HG03469 (cell line): ENCODE measurements around the gene OR51D1.

Experiments
- ATAC-seq: cut with Tn5 transposase; IDR thresholded peaks from one replicate; pipeline ENCODE4 v1.9.1; 2021; ENCODE audit warnings: mild to moderate bottlenecking, moderate library complexity, moderate number of reproducible peaks; ENCODE audit not compliant: unreplicated experiment

Gene OR51D1, protein sequence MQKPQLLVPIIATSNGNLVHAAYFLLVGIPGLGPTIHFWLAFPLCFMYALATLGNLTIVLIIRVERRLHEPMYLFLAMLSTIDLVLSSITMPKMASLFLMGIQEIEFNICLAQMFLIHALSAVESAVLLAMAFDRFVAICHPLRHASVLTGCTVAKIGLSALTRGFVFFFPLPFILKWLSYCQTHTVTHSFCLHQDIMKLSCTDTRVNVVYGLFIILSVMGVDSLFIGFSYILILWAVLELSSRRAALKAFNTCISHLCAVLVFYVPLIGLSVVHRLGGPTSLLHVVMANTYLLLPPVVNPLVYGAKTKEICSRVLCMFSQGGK

DNA sequence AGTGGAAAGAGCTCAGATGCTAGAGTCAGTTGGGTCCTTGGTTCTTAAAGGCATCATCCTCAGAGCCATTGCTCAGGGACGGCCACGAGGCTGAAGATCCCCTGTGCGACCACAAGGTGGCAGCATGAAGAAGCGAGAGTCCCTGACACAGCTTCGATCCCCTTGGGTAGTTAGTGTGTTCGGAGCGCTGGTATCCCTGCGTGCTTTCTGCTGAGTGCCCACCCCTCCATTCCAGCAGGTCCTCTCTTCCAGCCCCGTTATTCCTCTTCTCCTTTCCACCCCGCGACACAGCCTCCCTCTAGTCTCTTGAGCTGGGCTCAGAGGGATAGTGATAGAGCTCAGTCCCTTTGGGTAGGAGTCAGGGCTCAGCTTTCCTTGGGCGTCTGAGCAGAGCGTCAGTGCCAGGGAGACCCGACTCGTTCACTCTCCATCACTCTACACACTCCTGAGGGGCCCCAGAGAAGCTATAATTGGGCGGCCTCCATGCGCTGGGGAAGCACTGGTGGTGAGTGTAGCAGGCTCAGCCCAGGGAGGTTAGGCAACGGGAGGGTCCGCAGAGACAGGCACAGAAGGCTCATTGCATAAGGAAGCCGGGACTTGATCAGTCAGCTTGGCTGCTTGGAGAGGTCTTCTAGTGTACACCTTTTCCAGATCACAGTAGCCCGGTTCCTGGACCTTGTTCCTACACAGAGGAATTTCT is at the start of gene OR51D1:
Gene OR51D1, plus strand, starts transcription at position 516 of the 700 bp plus-strand sequence. CDS start 2,314 bp downstream, outside the sequence.
- ATAC-seq: peak; percentile 85

DNA sequence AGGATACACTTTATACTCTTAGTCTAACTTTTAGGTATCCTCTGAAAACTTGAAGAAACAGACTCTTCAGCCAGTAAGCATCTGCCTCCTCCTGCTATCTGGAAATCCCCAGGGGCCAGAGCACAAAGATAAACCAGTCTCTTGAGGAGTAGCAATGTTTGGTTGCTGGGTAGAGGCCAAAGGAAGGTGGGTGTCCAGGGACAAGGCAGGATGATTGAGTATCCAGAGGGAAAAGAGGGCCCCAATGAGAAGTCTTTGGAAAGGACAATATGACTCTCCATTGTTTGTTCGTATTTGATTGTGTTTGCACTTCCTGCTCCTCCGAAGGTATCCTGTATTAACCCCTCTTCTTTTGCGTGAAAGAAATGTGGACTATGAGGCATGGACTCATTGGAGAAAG is 48.3 kb upstream of the OR51D1 start:
- no peak for ATAC-seq

DNA sequence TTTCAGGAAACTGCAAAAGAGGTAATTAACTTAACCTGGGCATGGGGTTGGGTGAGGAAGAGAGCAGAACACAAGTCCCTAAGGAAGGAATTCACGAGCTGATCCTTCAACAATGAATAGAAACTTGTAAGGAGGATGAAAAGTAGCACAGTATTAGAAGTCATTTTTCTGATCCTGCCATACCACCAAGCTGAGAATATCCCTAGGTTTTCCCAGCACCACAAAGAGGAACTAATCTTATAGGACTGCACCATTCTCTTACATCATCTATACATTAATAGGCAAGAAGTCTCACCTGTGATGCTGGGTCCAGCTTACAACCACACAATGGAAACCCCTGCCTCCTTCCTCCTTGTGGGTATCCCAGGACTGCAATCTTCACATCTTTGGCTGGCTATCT is 43.5 kb upstream of the OR51D1 start, which contains the start of gene OR52I1:
Gene OR52I1, plus strand, starts transcription at position 301 of the 400 bp plus-strand sequence. Its CDS starts 0 bp downstream, at position 301.
- ATAC-seq: no peak

DNA sequence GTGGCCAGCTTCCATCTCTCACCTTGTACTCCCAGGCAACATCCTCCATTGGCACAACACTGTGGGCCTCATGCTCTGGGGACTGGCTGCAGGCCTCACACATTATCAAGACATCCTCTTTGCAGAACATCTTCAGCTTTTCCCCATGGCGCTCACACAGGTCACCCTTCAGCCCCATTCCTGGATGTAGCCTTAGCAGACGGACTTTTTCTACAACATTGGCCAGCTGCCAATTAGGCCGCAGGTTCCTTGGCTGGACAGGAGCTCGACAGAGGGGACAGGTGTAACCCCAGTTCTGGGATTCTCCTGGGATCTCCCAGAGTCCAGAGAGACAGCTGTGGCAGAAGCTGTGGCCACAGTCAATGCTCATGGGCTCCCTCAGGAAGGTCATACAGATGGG is 32.2 kb upstream of the OR51D1 start:
- ATAC-seq: no peak

DNA sequence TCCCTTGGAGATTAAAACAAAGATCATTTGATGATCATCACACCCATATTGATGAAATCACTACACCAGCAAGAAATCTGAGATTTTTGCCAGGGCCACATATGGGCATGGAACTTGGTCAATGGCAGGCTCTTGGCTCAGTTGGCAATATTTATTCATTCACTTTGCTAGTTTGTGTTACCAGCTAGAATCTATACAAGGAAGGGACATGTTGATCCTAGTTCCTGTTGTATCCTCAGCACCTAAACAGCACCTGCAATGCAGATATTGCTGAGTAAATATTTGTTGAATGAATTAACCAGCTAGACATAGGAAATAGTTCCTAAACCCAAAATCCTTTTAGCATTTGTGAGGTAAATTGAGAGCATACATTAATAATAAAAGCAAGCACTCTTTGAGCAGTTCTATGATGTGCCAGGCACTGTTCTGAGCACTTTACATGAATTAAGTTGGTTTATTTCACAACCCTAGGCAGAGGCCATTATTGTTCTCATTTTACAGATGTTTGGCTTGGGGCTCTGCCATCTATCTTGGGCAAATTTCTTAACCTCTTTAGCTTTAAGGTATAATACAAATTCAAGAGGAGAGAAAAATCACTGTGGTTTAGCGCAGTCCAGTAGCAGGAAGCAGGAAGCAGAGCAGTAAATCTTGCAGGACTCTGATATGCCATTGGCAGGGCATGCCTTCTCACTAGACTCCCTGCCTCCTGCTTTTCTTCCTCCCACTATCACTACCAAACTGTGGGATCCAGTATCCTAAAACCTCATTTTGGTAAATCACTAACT is 30.9 kb upstream of the OR51D1 start:
- ATAC-seq: no peak

DNA sequence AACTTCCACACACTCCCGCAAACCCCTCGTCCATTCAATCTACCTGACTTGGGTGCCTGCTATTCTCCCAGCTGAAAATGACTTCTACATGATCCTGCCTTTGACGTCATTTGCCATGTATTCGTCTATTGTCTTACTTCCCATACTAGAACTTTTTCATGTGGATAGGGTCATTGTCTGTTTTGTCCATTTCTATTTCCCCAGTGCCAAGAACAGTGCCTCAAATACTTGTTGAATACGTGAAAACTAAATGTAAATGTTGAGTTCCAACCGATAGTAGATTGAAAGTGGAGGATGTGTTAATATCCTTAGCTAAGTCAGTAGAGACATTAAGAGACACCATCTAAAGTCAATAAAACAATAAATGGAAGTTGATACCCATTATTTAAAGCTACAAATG is 30.2 kb upstream of the OR51D1 start:
- ATAC-seq: no peak

DNA sequence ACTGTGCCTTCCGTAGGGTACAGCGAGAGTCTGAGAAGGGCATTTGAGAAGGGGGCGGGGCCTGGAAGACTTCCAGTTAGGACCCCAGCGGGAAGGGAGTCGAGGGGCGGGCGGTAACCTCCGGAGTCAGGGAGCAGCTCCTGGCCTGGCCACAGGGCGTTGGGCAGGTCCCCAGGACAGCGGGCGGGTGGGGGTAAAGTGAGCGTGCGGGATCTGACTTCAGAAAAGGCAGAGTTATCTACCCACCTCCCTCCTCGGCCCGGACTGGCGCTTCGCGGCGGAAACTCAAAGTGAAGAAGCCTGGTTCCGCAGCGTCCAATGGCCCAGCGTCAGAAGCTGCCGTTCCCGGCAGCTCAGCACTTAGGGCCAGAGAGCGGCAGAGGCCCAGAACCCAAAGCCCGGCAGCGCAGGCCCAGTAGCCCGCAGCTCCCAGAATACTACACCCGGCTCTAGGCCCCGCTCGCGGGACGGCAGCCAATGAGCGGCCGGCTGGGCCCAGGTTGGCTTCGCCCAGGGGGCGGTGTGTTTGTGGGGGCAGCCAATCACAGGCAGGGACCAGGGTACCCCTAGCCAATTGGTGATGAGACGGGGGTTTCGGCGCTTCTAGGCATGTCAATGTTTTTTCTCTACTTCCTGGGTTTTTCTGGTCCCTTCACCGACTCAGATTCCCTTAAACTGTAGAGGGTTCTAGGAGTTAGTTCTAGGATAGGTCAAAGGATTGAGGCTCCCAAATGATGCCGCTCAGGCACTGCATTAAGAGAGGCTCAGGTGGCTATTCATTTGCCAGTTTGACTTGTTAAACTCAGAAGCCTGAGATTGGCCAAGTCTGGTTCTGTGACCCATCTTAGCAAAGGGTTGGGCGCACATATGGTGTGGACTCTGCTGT is 29.3 kb upstream of the OR51D1 start, which contains the start of gene TRIM68:
Gene TRIM68, minus strand, starts transcription at position 451 of the 886 bp plus-strand sequence. CDS start 2,727 bp downstream, outside the sequence.
- ATAC-seq: peak; percentile 99

DNA sequence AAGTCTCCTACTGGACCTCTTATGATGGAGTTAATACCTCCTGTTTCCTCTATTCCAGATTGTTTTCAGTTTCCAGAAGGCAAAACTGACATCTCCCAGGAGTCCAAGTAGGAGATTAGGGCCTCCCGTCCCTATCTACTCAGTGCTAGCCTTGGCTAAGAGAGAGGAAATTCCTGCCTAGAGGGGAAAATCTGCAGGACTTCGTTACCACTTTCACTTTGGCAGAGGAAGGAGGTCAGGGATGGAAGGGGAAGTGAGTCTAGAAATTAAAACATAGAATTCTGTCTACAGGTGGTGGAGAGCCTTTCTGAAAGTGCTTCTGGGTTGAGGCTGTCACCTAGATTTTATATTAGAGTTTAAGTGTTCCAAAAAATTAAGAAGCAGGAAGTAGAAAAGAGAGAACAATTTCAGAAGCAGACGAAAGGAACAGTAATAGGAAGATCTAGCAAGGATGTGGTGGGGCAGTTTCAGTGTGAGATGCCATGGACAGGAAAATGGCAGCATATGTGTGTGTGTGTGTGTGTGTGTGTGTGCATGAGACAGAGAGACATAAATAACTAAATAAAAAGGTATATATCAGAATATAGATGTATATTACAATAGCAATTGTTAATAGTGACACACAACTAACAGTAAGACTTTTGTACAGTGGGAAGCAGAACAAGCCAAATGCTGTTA is 26.9 kb upstream of the OR51D1 start:
- ATAC-seq: no peak

DNA sequence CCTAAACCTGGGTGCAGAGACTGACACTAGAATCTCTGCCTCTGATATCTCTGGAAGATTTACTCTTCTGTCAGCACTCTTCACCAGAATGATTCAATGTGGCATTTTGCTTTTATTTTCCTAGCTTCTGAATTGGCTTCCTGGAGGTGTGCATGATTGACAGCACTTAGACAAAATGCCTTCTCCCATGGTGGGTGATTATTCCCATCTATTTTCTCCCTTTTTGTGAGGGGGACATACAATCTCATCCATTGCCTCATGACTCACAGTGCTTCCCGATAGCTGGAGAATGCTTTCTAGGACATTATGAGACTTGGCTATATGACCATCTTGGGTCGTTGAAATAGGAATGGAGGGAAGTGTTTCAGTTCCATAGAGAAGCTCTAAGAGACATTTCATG is 25.3 kb upstream of the OR51D1 start:
- no peak for ATAC-seq

DNA sequence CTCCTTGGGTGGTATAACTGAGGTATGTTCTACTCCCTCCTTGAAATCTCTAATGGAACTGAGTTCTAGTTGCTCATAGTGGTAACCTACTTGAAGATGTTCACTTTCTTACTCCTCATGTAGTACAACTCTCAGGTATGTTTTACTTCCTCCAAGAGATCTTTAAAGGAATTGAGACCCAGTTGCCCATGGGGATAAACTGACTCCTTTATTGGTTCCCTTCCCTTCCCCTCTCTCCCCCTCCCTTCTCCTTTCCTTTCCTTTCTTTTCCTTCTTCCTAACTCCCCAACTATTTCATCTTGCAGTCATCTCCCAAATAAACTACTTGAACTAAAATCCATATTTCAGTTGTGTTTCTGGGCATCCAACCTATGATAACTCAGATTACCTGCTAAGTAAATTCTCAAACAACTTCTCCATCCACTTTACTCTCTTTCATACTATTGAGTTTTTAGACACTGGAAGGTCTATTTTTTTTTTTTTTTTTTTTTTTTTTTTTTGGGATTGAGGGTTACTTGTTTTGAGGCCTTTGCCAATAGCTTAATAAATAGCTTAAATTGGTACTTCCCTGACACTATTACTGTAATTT is 21.3 kb upstream of the OR51D1 start:
- no peak for ATAC-seq

DNA sequence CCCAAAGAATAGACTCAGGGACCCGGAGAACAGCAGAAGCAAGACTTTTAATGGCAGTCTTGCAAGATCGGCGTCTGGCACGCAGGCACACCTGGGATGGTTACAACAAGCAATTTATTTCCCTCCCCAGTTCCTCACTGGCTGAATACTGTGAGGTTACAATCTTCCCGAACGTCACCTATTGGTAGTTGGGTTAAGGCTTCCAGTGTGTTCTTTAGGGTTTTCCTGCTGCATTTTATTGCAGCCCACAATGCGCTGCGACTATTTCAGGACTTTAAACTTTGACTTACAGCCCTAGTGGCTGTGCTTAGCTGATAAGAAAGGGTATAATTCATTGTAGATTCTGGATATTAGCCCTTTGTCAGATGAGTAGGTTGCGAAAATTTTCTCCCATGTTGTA is 17.8 kb upstream of the OR51D1 start:
- no peak for ATAC-seq

DNA sequence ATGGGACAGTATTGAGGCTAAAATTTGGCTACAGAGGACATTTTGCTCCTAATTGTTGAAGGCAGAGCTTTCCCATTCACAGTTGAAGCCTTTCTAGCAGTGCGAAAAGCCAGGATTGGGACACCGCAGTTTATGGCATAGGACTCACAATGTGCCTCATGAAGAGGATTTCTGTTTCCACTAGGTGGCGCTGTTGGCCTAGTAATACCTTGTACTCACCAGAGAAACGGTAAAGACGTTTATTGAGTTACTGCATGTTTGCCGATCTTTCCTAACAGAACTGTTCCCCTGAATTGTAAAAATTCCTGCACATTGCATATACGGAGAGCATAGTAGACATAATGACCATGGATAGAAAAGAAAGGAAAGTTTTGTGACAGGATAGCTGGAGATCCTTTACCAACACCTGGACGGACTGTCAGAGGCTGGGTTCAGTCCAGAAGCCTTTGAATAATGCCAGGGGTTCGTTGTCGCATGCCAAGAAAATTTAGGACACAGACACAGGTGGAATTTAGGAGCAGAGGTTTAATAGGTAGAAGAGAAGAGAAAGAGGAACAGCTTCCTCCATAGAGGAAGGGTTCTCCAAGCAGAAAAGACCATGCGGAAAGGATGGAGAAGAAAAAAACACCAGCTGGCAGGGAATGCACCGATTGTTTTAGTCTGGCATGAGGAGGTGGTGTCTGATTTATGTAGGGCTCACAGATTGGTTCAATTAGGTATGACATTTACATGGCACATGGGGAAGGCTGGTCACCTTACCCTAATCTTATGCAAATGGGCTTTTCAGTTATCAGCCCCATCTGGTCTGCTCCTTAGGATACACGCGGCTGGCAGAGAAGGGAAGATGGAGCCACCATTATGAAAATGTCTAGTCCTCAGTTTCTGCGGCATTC is 10.8 kb upstream of the OR51D1 start:
- no peak for ATAC-seq

DNA sequence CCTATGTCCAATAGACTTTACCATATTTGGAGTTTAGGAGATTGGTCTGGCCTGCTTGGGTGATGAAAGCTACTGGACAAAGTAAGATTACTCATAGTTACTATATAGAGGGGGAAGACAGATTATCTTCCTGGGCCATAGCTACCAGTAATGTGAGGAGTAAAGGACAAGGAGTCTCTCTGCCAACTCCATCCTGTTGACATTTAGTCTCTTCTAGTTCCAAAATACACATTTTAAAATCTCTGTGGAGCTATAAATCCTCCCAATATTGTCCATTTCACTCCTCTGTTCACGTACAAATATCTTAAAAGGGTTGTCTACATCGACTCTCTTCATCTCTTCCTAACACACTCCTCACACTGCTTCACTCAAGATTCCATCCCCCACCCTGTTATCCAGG is 1.1 kb upstream of the OR51D1 start:
- no peak for ATAC-seq

DNA sequence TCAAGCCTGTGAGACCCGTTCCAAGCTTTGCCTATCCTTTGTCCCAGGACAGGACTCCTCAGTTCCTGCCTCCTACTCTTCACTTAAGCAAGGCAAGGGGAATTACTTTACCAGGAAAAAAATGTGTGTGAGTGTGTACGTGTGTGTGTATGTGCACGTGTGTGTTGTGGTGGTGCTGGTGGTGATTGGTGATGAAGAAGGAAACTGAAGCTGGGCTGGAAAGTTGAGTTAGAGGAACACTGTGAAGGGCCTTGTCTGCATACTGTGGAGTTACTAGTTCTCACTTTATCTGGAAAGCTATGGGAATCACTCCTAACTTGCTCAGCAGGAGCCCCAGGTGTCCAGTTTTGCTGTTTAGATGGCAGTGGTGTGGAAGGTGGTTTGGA is 378 bp downstream of the OR51D1 start:
- no peak for ATAC-seq

DNA sequence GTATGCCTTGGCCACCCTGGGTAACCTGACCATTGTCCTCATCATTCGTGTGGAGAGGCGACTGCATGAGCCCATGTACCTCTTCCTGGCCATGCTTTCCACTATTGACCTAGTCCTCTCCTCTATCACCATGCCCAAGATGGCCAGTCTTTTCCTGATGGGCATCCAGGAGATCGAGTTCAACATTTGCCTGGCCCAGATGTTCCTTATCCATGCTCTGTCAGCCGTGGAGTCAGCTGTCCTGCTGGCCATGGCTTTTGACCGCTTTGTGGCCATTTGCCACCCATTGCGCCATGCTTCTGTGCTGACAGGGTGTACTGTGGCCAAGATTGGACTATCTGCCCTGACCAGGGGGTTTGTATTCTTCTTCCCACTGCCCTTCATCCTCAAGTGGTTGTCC is 2.7 kb downstream of the OR51D1 start:
- no peak for ATAC-seq

DNA sequence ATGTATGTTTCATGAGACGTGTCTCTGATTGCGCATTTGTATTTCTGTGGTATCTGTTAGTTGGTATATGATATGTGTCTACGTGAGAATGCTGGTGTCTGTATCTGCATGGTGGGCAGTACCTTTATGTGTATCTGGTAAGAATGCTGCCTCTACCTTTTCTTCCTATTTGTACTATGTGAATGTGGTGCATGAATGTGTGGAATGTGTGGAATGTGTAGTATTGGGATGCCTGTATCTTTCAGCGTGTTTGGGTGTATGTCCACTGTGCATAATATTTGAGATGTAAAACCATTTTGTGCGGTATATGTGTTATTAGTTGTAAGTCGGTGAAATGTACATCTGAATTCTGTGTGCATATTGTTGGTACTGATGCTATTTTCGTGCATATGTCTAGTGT is 4.2 kb downstream of the OR51D1 start:
- ATAC-seq: no peak

DNA sequence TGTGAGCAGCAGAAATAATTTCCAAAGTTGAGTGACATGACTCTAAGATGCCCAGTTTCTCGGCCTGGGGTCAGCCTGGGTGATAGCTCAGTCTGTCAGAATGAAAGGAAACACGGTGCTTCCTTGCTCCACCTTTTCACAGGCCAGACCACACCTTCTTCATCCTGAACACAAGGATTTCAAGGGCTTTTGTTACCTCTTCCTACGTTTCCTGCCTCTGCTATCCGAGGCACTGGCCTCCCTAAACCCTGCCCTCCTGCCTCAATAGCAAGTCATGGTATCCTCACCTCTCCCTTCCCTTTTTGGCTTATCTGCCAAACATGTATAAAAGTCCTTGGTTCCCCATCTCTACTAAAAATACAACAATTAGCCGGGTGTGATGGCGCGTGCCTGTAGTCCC is 4.8 kb downstream of the OR51D1 start:
- no peak for ATAC-seq

DNA sequence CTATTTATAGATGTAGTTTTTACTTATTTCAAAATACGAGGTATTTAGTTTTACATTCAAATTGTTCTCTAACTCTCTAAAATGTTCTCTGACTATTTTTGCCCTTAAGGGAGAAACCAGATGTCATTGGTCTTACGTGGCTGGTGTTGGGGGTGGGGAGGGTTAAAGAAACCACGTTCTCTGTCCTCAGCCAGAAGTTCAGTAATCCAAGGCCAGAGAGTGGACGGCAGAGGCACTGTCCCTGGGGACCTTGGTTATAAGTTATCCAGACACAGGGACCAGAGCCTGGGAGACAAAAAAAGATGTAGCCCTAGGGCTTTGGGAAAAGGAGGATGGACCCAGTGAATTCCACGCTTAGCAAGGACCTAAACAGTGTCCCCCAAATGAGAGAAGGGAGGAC is 5.8 kb downstream of the OR51D1 start:
- ATAC-seq: no peak

DNA sequence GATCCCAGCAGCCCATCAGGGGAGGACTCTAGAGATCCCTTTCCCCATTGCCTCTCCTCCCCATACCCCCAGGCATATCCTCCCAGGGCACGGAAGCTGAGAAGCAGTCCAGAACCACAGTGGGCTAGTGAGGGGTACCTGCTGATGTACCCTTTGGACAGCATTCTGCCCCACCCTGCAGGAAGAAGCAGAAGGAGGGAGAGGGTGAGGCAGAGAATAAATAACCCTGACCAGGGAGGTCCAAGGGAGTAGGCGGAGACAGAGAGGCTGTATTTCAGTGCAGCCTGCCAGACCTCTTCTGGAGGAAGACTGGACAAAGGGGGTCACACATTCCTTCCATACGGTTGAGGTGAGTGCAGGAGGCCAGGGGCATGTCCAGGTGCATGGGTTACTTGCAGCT is 6.4 kb downstream of the OR51D1 start, which contains the start of gene OR51E1:
Gene OR51E1, plus strand, starts transcription at position 301 of the 400 bp plus-strand sequence. CDS start 8,545 bp downstream, outside the sequence.
- ATAC-seq: no peak
